ENCODE data around the gene ANKRD33B.

- TF ChIP-seq, protein P1, sequence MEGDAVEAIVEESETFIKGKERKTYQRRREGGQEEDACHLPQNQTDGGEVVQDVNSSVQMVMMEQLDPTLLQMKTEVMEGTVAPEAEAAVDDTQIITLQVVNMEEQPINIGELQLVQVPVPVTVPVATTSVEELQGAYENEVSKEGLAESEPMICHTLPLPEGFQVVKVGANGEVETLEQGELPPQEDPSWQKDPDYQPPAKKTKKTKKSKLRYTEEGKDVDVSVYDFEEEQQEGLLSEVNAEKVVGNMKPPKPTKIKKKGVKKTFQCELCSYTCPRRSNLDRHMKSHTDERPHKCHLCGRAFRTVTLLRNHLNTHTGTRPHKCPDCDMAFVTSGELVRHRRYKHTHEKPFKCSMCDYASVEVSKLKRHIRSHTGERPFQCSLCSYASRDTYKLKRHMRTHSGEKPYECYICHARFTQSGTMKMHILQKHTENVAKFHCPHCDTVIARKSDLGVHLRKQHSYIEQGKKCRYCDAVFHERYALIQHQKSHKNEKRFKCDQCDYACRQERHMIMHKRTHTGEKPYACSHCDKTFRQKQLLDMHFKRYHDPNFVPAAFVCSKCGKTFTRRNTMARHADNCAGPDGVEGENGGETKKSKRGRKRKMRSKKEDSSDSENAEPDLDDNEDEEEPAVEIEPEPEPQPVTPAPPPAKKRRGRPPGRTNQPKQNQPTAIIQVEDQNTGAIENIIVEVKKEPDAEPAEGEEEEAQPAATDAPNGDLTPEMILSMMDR (conservative IDR thresholded peaks at IDR 0.05; ENCODE audit: low read depth, low read length), result no peak
- TF ChIP-seq EZH2 (IDR thresholded peaks at IDR 0.05; ENCODE audit: borderline replicate concordance, low read depth, low read length, poor library complexity, severe bottlenecking), result no peak
Observed at GRCh38 chr5:10655161-10655971, 91.5 kb downstream of the ANKRD33B start.

Data from A673 (cell line).